Measurements from ENCODE around the gene TIPARP.

DNA sequence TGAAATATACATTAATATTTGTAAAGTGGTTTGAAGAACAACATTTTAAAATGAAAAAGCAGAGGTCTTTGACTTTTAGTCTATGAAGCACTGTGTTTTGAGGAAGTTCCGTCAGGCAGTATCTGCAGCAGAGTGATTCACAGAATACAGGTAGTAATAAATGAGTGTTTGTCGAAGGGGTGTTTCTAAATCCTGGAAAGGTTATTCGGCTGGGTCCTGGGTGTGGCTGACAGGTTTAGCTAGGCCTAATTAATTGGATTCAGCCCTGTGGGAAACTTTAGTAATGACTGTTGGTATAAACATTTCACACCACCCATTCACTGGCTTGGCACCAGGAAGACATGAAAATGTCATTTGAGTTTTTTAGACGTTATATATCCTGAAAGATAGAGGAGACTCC, 51.3 kb downstream of the TIPARP start:
- TF ChIP-seq EZH2phosphoT487 (IDR thresholded peaks at IDR 0.05; ENCODE audit: borderline replicate concordance): no peak
- TF ChIP-seq, protein P1, sequence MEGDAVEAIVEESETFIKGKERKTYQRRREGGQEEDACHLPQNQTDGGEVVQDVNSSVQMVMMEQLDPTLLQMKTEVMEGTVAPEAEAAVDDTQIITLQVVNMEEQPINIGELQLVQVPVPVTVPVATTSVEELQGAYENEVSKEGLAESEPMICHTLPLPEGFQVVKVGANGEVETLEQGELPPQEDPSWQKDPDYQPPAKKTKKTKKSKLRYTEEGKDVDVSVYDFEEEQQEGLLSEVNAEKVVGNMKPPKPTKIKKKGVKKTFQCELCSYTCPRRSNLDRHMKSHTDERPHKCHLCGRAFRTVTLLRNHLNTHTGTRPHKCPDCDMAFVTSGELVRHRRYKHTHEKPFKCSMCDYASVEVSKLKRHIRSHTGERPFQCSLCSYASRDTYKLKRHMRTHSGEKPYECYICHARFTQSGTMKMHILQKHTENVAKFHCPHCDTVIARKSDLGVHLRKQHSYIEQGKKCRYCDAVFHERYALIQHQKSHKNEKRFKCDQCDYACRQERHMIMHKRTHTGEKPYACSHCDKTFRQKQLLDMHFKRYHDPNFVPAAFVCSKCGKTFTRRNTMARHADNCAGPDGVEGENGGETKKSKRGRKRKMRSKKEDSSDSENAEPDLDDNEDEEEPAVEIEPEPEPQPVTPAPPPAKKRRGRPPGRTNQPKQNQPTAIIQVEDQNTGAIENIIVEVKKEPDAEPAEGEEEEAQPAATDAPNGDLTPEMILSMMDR (conservative IDR thresholded peaks at IDR 0.05; ENCODE audit: low read length): no peak
